ENCODE measurements around the gene RITA1.

Gene RITA1

DNA sequence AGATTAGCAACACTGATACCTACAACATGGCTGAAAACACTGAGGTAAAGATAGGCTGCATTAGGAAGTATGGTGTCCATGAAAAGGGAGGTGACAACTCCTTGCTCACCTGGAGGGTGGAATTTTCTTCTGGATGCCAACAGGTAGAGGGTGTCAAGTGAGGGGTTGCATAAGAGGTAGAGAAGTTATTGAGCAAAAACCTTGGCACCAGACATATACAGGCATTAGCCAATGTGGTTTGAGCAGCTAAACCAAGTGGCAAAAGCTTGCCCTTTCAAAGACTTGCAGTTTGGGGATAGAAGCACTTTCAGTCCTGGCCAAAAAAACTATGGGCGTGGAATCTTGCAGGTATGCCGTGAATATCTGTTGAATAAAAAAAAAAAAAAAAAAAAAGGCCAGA, 3.8 kb downstream of the RITA1 start:
- peaks cover 32% of the 10 kb centered on the region for H3K36me3 ChIP-seq
- no peaks in the 10 kb centered on the region for H3K9me3 ChIP-seq
- peaks cover 11% of the 10 kb centered on the region for H3K4me1 ChIP-seq
- H3K4me3 ChIP-seq (ENCODE audit: low read depth, low read length), result no peak overlapping the region
- TF ChIP-seq, protein P1, sequence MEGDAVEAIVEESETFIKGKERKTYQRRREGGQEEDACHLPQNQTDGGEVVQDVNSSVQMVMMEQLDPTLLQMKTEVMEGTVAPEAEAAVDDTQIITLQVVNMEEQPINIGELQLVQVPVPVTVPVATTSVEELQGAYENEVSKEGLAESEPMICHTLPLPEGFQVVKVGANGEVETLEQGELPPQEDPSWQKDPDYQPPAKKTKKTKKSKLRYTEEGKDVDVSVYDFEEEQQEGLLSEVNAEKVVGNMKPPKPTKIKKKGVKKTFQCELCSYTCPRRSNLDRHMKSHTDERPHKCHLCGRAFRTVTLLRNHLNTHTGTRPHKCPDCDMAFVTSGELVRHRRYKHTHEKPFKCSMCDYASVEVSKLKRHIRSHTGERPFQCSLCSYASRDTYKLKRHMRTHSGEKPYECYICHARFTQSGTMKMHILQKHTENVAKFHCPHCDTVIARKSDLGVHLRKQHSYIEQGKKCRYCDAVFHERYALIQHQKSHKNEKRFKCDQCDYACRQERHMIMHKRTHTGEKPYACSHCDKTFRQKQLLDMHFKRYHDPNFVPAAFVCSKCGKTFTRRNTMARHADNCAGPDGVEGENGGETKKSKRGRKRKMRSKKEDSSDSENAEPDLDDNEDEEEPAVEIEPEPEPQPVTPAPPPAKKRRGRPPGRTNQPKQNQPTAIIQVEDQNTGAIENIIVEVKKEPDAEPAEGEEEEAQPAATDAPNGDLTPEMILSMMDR (IDR thresholded peaks at IDR 0.05; ENCODE audit: low read depth, low read length), result no peak
- no peaks in the 10 kb centered on the region for H3K27me3 ChIP-seq
- no peak for DNase-seq

DNA sequence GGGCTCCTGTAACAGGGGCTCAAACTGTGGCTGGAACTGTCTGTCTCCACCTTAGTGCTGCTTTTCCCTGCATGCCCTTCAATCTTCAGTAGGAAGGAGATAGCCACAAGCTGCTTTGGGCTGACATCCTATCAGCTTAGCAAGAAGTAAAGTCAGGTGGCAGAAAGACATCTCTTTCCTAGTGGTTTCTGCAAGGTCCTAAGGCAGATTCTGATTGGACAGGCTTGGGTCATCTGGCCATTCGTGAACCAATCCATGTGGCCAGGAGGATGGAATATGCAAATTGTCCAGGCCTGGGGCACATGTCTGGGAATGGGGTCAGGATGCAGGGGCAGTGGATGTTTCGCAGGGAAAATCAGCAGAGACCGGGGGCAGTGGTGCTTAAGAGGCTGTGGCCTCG, 5.2 kb downstream of the RITA1 start:
- Histone ChIP-seq H3K4me1 (peaks cover 11% of the 10 kb centered on the region), H3K9me3 (no peaks in the 10 kb centered on the region), H3K36me3 (peaks cover 29% of the 10 kb centered on the region), H3K27me3 (no peaks in the 10 kb centered on the region), H3K4me3 (ENCODE audit: low read depth, low read length) (peak overlapping the region; percentile 11; the same call in 1 of the 2 replicates)
- TF ChIP-seq, protein P1 (IDR thresholded peaks at IDR 0.05; ENCODE audit: low read depth, low read length), result no peak
- peak; percentile 87 for DNase-seq

DNA sequence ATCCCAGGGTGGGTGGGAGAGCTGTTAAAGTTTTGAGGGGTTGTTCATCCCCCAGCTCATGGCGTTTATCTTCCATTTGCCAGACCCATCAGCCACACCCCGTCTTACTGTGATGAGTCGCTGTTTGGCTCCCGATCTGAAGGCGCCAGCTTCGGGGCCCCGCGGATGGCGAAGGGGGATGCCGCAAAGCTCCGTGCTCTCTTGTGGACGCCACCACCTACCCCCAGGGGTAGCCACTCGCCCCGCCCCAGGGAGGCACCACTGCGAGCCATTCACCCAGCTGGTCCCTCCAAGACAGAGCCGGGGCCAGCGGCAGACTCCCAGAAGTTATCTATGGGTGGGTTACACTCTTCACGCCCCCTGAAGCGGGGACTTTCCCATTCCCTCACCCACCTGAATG, 5.7 kb downstream of the RITA1 start:
- H3K4me1 ChIP-seq, result peaks cover 11% of the 10 kb centered on the region
- H3K36me3 ChIP-seq, result peaks cover 29% of the 10 kb centered on the region
- TF ChIP-seq, protein P1 (IDR thresholded peaks at IDR 0.05; ENCODE audit: low read depth, low read length), result no peak
- peak; percentile 25 for DNase-seq
- H3K9me3 ChIP-seq, result no peaks in the 10 kb centered on the region
- no peaks in the 10 kb centered on the region for H3K27me3 ChIP-seq
- peak overlapping the region; percentile 11; the same call in 1 of the 2 replicates for H3K4me3 ChIP-seq (ENCODE audit: low read depth, low read length)

DNA sequence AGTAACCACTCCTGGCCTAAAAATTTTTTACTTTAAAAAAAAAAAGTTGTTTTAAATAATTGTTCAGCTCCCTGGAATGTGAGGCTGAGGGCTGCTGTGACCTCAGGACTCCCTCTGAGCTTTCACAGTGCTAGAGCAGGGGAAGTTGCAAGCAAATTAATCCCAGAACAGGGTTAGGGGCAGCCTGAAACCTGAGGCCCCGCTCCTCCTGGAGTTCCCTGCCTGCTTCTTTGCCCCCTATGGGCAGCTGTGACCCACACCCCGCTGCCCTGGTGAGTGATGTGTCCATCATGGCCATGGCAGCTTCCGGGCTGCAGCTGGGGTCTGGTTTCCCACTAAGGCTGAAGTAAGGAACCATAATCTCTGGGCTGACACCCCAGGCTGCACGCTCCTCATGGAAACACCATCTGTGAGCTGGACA, 9.5 kb downstream of the RITA1 start:
- Histone ChIP-seq H3K9me3 (no peaks in the 10 kb centered on the region), H3K36me3 (peaks cover 20% of the 10 kb centered on the region), H3K4me3 (ENCODE audit: low read depth, low read length) (no peak overlapping the region), H3K4me1 (peaks cover 6% of the 10 kb centered on the region), H3K27me3 (no peaks in the 10 kb centered on the region)
- no peak for DNase-seq
- TF ChIP-seq, protein P1 (IDR thresholded peaks at IDR 0.05; ENCODE audit: low read depth, low read length), result no peak

DNA sequence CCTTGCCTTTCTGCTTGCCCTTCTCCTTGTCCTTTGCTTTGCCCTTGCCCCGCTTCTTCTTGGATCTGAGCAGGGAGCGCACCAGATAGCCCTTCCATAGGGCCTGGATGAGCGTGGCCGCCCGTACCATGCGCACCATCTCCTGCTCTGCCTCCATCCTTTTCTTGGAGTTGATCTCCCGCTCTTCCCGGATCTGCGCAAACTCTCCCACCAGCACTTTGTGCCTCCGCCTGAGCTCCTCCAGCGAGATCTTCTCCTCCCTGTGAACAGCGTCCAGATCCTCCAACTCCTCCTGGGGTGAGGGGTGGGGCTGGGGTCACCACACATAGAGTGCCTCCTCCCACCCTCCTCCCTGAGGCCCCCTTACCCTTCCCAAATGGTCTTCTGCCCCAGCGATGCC, 10.1 kb downstream of the RITA1 start:
- no peak overlapping the region for H3K4me3 ChIP-seq (ENCODE audit: low read depth, low read length)
- H3K27me3 ChIP-seq, result no peaks in the 10 kb centered on the region
- DNase-seq, result no peak
- H3K4me1 ChIP-seq, result peaks cover 6% of the 10 kb centered on the region
- no peaks in the 10 kb centered on the region for H3K9me3 ChIP-seq
- H3K36me3 ChIP-seq, result peaks cover 16% of the 10 kb centered on the region
- TF ChIP-seq, protein P1 (IDR thresholded peaks at IDR 0.05; ENCODE audit: low read depth, low read length), result no peak

DNA sequence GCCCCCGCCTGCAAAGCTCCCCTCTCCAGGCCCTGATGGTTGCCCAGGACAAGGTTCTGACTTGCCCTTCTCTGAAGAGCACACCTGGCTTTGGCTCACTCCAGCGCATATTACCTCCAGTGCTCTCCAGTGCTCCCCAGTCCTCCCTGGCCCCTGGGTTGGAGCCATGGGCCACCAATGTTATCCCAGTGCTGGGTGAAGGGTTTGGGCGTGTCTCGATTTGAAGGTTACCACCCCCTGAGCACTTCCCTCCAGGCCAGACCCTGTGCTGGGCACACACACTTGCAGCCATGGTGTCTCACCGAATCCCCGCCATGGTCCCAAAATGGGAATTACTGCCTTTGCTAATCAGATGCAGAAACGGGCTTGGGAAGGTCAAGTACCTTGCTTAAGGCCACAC, 11.1 kb downstream of the RITA1 start:
- TF ChIP-seq, protein P1 (IDR thresholded peaks at IDR 0.05; ENCODE audit: low read depth, low read length), result no peak
- no peak for DNase-seq
- Histone ChIP-seq H3K36me3 (peaks cover 12% of the 10 kb centered on the region), H3K4me3 (ENCODE audit: low read depth, low read length) (no peak overlapping the region), H3K9me3 (no peaks in the 10 kb centered on the region), H3K4me1 (no peaks in the 10 kb centered on the region; the same call in 1 of the 2 replicates), H3K27me3 (no peaks in the 10 kb centered on the region)
